OCI-LY3 (cell line): ENCODE measurements around the gene CRADD.

Source experiments
- EZH2phosphoT487 ChIP-seq: fragments of 200-600 bp; shearing (Covaris generic); IDR thresholded peaks from 2 replicates; pipeline ENCODE4 v1.6.1; 2018; ENCODE audit warnings: antibody characterized with exemption, mixed run types, low read depth
- TF ChIP-seq, protein P1 (sequence below): fragments of 200-600, 300-600 bp; sonication (generic); IDR thresholded peaks from 2 replicates; pipeline ENCODE4 v1.5.1; 2014; ENCODE audit warnings: antibody characterized with exemption, low read length, low read depth

DNA sequence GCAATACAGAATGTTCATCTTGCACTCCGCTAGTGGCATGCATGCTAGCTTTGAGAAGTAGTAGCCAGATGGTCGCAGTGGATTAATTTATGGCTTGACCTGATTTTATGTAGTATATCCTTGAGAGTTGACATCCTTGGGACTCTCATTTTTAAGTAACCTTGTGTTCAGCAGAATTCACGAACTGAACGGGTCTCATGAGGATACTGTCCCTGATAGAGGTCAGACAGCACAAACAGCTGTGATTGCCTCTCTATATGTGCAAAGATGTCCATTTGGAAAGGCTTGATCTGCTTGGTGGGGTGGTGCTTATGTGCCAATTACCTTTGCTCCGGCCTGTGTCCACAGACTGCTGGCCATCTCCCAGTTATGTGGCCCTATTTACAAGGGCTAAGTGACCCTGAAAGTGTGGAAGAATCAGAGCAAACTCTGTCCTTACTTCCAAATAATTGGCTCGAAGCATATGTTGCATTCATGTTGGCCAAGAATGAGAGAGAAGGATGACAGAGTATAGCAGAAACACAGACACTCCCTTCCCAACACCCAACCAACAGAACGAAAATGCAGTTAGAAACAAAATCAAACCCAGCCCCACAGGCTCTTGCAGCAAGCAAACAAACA is 167.1 kb downstream of the CRADD start:
- TF ChIP-seq, protein P1, sequence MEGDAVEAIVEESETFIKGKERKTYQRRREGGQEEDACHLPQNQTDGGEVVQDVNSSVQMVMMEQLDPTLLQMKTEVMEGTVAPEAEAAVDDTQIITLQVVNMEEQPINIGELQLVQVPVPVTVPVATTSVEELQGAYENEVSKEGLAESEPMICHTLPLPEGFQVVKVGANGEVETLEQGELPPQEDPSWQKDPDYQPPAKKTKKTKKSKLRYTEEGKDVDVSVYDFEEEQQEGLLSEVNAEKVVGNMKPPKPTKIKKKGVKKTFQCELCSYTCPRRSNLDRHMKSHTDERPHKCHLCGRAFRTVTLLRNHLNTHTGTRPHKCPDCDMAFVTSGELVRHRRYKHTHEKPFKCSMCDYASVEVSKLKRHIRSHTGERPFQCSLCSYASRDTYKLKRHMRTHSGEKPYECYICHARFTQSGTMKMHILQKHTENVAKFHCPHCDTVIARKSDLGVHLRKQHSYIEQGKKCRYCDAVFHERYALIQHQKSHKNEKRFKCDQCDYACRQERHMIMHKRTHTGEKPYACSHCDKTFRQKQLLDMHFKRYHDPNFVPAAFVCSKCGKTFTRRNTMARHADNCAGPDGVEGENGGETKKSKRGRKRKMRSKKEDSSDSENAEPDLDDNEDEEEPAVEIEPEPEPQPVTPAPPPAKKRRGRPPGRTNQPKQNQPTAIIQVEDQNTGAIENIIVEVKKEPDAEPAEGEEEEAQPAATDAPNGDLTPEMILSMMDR, result no peak
- no peak for TF ChIP-seq EZH2phosphoT487
